ENCODE measurements around the gene GORASP1. TPM values are rescaled to one million over a fixed set of nuclear protein-coding genes. Genes with fewer than 3 reads are reported as not detected.
"Not testable (repeated sequence)": the region's sequence is repeated elsewhere in the genome, so short reads cannot be mapped to it uniquely, and the experiment has no call there.

Gene GORASP1
- total RNA-seq, 2 experiments from 2014 or later, result 51.5 to 59.9 TPM

GRCh38 chr3:39064646-39065045 is 42.8 kb downstream of the GORASP1 start:
- no TSS peak for BruUV-seq (replicated peaks)
- Histone ChIP-seq H3K4me3 (ENCODE audit: low read depth, low read length, poor library complexity, severe bottlenecking) (no peak overlapping the region), H2AFZ (ENCODE audit: low read length) (no peak overlapping the region), H3K9me3 (ENCODE audit: low read length) (peaks cover 9% of the 10 kb centered on the region; the same call in 1 of the 2 replicates), H3K79me2 (ENCODE audit: insufficient read depth, low read depth, low read length) (peaks cover 24% of the 10 kb centered on the region; the same call in 1 of the 2 replicates), H3K36me3 (ENCODE audit: insufficient read depth, low read length) (peaks cover 37% of the 10 kb centered on the region), H3K9me2 (ENCODE audit: insufficient read depth, low read length) (no peaks in the 10 kb centered on the region), H3K4me2 (ENCODE audit: low read length) (peak overlapping the region; percentile 42), H3K4me1 (ENCODE audit: insufficient read depth, low read length, poor library complexity, severe bottlenecking) (peaks cover 16% of the 10 kb centered on the region), H4K20me1 (ENCODE audit: insufficient read depth, low read length) (no peaks in the 10 kb centered on the region), H3K27ac (ENCODE audit: low read depth, low read length, poor library complexity, severe bottlenecking) (peak overlapping the region; percentile 31)
- DNase-seq (ENCODE audit: low spot score), result no peak
- CTCF ChIA-PET (ENCODE audit: unreplicated experiment), result interaction anchor here (0.6 kb wide), 1 partner anchor 76 kb away, joined by 3 read pairs; no protein-coding TSS in a partner anchor
- TF ChIP-seq EZH2phosphoT487 (IDR thresholded peaks at IDR 0.05; ENCODE audit: borderline replicate concordance, low read depth, low read length) (no peak), CTCF (conservative IDR thresholded peaks at IDR 0.05; ENCODE audit: low read length) (no peak)
- intact Hi-C loops (cut with micrococcal nuclease; ENCODE audit: unreplicated experiment), result no loop called here
- POLR2A ChIA-PET, result interaction anchor here (1.2 kb wide), 1 partner anchor 16 kb away, joined by 5 read pairs; no protein-coding TSS in a partner anchor

- H3K27ac ChIP-seq (ENCODE audit: low read depth, low read length, poor library complexity, severe bottlenecking), result no peak overlapping the region
- CTCF ChIA-PET (ENCODE audit: unreplicated experiment), result no interaction called here
- intact Hi-C loops (cut with micrococcal nuclease; ENCODE audit: unreplicated experiment), result no loop called here
- H3K36me3 ChIP-seq (ENCODE audit: insufficient read depth, low read length), result peaks cover 26% of the 10 kb centered on the region
- peaks cover 11% of the 10 kb centered on the region for H3K4me1 ChIP-seq (ENCODE audit: insufficient read depth, low read length, poor library complexity, severe bottlenecking)
- no TSS peak for BruUV-seq (replicated peaks)
- H3K4me2 ChIP-seq (ENCODE audit: low read length), result no peak overlapping the region
- no peak overlapping the region for H3K4me3 ChIP-seq (ENCODE audit: low read depth, low read length, poor library complexity, severe bottlenecking)
- DNase-seq (ENCODE audit: low spot score), result no peak
- TF ChIP-seq CTCF (conservative IDR thresholded peaks at IDR 0.05; ENCODE audit: low read length) (no peak), EZH2phosphoT487 (IDR thresholded peaks at IDR 0.05; ENCODE audit: borderline replicate concordance, low read depth, low read length) (no peak)
- H4K20me1 ChIP-seq (ENCODE audit: insufficient read depth, low read length), result no peaks in the 10 kb centered on the region
- H3K79me2 ChIP-seq (ENCODE audit: insufficient read depth, low read depth, low read length), result peaks cover 24% of the 10 kb centered on the region; the same call in 1 of the 2 replicates
- no peaks in the 10 kb centered on the region for H3K9me2 ChIP-seq (ENCODE audit: insufficient read depth, low read length)
- no peak overlapping the region for H2AFZ ChIP-seq (ENCODE audit: low read length)
- peaks cover 9% of the 10 kb centered on the region; the same call in 1 of the 2 replicates for H3K9me3 ChIP-seq (ENCODE audit: low read length)
- POLR2A ChIA-PET, result no interaction called here
Observed at GRCh38 chr3:39063143-39063542, 44.3 kb downstream of the GORASP1 start.

GRCh38 chr3:39062180-39062579 is 45.2 kb downstream of the GORASP1 start:
- no TSS peak for BruUV-seq (replicated peaks)
- H3K9me2 ChIP-seq (ENCODE audit: insufficient read depth, low read length), result no peaks in the 10 kb centered on the region
- peaks cover 11% of the 10 kb centered on the region for H3K4me1 ChIP-seq (ENCODE audit: insufficient read depth, low read length, poor library complexity, severe bottlenecking)
- H3K27ac ChIP-seq (ENCODE audit: low read depth, low read length, poor library complexity, severe bottlenecking), result no peak overlapping the region
- peaks cover 9% of the 10 kb centered on the region; the same call in 1 of the 2 replicates for H3K9me3 ChIP-seq (ENCODE audit: low read length)
- no peak overlapping the region for H3K4me2 ChIP-seq (ENCODE audit: low read length)
- H3K4me3 ChIP-seq (ENCODE audit: low read depth, low read length, poor library complexity, severe bottlenecking), result no peak overlapping the region
- no peak for TF ChIP-seq EZH2phosphoT487 (IDR thresholded peaks at IDR 0.05; ENCODE audit: borderline replicate concordance, low read depth, low read length)
- no peak for TF ChIP-seq CTCF (conservative IDR thresholded peaks at IDR 0.05; ENCODE audit: low read length)
- intact Hi-C loops (cut with micrococcal nuclease; ENCODE audit: unreplicated experiment), result no loop called here
- H4K20me1 ChIP-seq (ENCODE audit: insufficient read depth, low read length), result no peaks in the 10 kb centered on the region
- DNase-seq (ENCODE audit: low spot score), result no peak
- no peak overlapping the region for H2AFZ ChIP-seq (ENCODE audit: low read length)
- H3K36me3 ChIP-seq (ENCODE audit: insufficient read depth, low read length), result peaks cover 19% of the 10 kb centered on the region
- ChIA-PET POLR2A (no interaction called here), CTCF (ENCODE audit: unreplicated experiment) (no interaction called here)
- peaks cover 24% of the 10 kb centered on the region; the same call in 1 of the 2 replicates for H3K79me2 ChIP-seq (ENCODE audit: insufficient read depth, low read depth, low read length)

GRCh38 chr3:39061228-39061627 is 46.2 kb downstream of the GORASP1 start:
- H3K9me2 ChIP-seq (ENCODE audit: insufficient read depth, low read length); H3K4me3 ChIP-seq (ENCODE audit: low read depth, low read length, poor library complexity, severe bottlenecking); H3K36me3 ChIP-seq (ENCODE audit: insufficient read depth, low read length); H2AFZ ChIP-seq (ENCODE audit: low read length); CTCF ChIA-PET (ENCODE audit: unreplicated experiment); DNase-seq (ENCODE audit: low spot score); BruUV-seq (replicated peaks); H3K9me3 ChIP-seq (ENCODE audit: low read length); H3K27ac ChIP-seq (ENCODE audit: low read depth, low read length, poor library complexity, severe bottlenecking); intact Hi-C loops (cut with micrococcal nuclease; ENCODE audit: unreplicated experiment); H3K4me2 ChIP-seq (ENCODE audit: low read length); H4K20me1 ChIP-seq (ENCODE audit: insufficient read depth, low read length): not testable (repeated sequence)
- POLR2A ChIA-PET, result interaction anchor here (0.7 kb wide), 1 partner anchor 167 kb away, joined by 3 read pairs; no protein-coding TSS in a partner anchor
- Histone ChIP-seq H3K79me2 (ENCODE audit: insufficient read depth, low read depth, low read length) (peaks cover 24% of the 10 kb centered on the region; the same call in 1 of the 2 replicates), H3K4me1 (ENCODE audit: insufficient read depth, low read length, poor library complexity, severe bottlenecking) (peaks cover 11% of the 10 kb centered on the region)

All from OCI-LY7 (cell line).